ENCODE data around the gene NPIPA7. TPM values are rescaled to one million over a fixed set of nuclear protein-coding genes. Genes with fewer than 3 reads are reported as not detected.
"Not testable (repeated sequence)": the region's sequence is repeated elsewhere in the genome, so short reads cannot be mapped to it uniquely, and the experiment has no call there.

The NPIPA7 gene
- total RNA-seq, 5 donors from 2014 or later (not counting 1 experiment from before 2014, with no cell fraction given) = 1.1 to 7.7 (median 4.4) TPM

- POLR2A ChIA-PET; H3K27ac Mint-ChIP-seq; H3K9me3 ChIP-seq; H3K4me1 ChIP-seq (ENCODE audit: control insufficient read depth in 1 of 2, extremely low read depth in 1 of 2, insufficient read depth in 2 of 2, low read length in 2 of 2); ATAC-seq (replicated peaks in 1 of 4); H3K36me3 Mint-ChIP-seq; H3K36me3 ChIP-seq (ENCODE audit: control insufficient read depth in 2 of 2, extremely low read depth in 1 of 2, insufficient read depth in 1 of 2, low read length in 1 of 2); H3K27me3 Mint-ChIP-seq; H3K27me3 ChIP-seq (replicated peaks in 1 of 2; ENCODE audit: control insufficient read depth in 2 of 2, extremely low read depth in 1 of 2, insufficient read depth in 2 of 2, low read length in 1 of 2); CTCF ChIA-PET; H3K27ac ChIP-seq (ENCODE audit: low read length); H3K4me1 Mint-ChIP-seq; H3K4me3 Mint-ChIP-seq; DNase-seq; H3K4me3 ChIP-seq (ENCODE audit: control insufficient read depth in 1 of 2, extremely low read depth in 1 of 2, low read length in 1 of 2); H3K9me3 Mint-ChIP-seq: not testable (repeated sequence)
- WGBS (ENCODE audit: insufficient coverage) = no CpG with 5 or more reads among the region's 5 CpGs
Observed at GRCh38 chr16:16417071-16417470, 38.1 kb downstream of the NPIPA7 start.

GRCh38 chr16:16417914-16418544 lies 39.1 kb downstream of the NPIPA7 start:
- not testable (repeated sequence) for H3K4me3 Mint-ChIP-seq; ATAC-seq (replicated peaks in 1 of 4)

GRCh38 chr16:16420515-16420914 lies 41.6 kb downstream of the NPIPA7 start:
- H3K4me1 Mint-ChIP-seq; H3K36me3 ChIP-seq (ENCODE audit: control insufficient read depth in 2 of 2, extremely low read depth in 1 of 2, insufficient read depth in 1 of 2, low read length in 1 of 2); DNase-seq; H3K4me3 Mint-ChIP-seq; H3K4me1 ChIP-seq (ENCODE audit: control insufficient read depth in 1 of 2, extremely low read depth in 1 of 2, insufficient read depth in 2 of 2, low read length in 2 of 2); H3K27ac Mint-ChIP-seq; H3K27me3 Mint-ChIP-seq; CTCF ChIA-PET; ATAC-seq (replicated peaks in 1 of 4); H3K27ac ChIP-seq (ENCODE audit: low read length); POLR2A ChIA-PET; H3K4me3 ChIP-seq (ENCODE audit: control insufficient read depth in 1 of 2, extremely low read depth in 1 of 2, low read length in 1 of 2); H3K9me3 Mint-ChIP-seq; H3K36me3 Mint-ChIP-seq; H3K9me3 ChIP-seq; H3K27me3 ChIP-seq (replicated peaks in 1 of 2; ENCODE audit: control insufficient read depth in 2 of 2, extremely low read depth in 1 of 2, insufficient read depth in 2 of 2, low read length in 1 of 2): not testable (repeated sequence)
- WGBS (ENCODE audit: insufficient coverage) = no CpG with 5 or more reads among the region's 1 CpG

More at GRCh38 chr16:16417914-16418544, 39.1 kb downstream of the NPIPA7 start:
- H3K9me3 ChIP-seq; H3K27me3 Mint-ChIP-seq; H3K4me1 Mint-ChIP-seq; H3K4me1 ChIP-seq (ENCODE audit: control insufficient read depth in 1 of 2, extremely low read depth in 1 of 2, insufficient read depth in 2 of 2, low read length in 2 of 2); H3K27me3 ChIP-seq (replicated peaks in 1 of 2; ENCODE audit: control insufficient read depth in 2 of 2, extremely low read depth in 1 of 2, insufficient read depth in 2 of 2, low read length in 1 of 2); H3K27ac Mint-ChIP-seq; H3K27ac ChIP-seq (ENCODE audit: low read length); H3K4me3 ChIP-seq (ENCODE audit: control insufficient read depth in 1 of 2, extremely low read depth in 1 of 2, low read length in 1 of 2); H3K9me3 Mint-ChIP-seq; CTCF ChIA-PET; POLR2A ChIA-PET; H3K36me3 ChIP-seq (ENCODE audit: control insufficient read depth in 2 of 2, extremely low read depth in 1 of 2, insufficient read depth in 1 of 2, low read length in 1 of 2); H3K36me3 Mint-ChIP-seq; DNase-seq: not testable (repeated sequence)
- WGBS (ENCODE audit: insufficient coverage) = no CpG with 5 or more reads among the region's 5 CpGs

- H3K4me1 ChIP-seq (ENCODE audit: control insufficient read depth in 1 of 2, extremely low read depth in 1 of 2, insufficient read depth in 2 of 2, low read length in 2 of 2); H3K27me3 ChIP-seq (replicated peaks in 1 of 2; ENCODE audit: control insufficient read depth in 2 of 2, extremely low read depth in 1 of 2, insufficient read depth in 2 of 2, low read length in 1 of 2); H3K36me3 Mint-ChIP-seq; ATAC-seq (replicated peaks in 1 of 4); CTCF ChIA-PET; H3K4me1 Mint-ChIP-seq; H3K27ac ChIP-seq (ENCODE audit: low read length); H3K27ac Mint-ChIP-seq; DNase-seq; H3K27me3 Mint-ChIP-seq; H3K4me3 ChIP-seq (ENCODE audit: control insufficient read depth in 1 of 2, extremely low read depth in 1 of 2, low read length in 1 of 2); H3K9me3 ChIP-seq; POLR2A ChIA-PET; H3K36me3 ChIP-seq (ENCODE audit: control insufficient read depth in 2 of 2, extremely low read depth in 1 of 2, insufficient read depth in 1 of 2, low read length in 1 of 2); H3K9me3 Mint-ChIP-seq; H3K4me3 Mint-ChIP-seq: not testable (repeated sequence)
- no CpG with 5 or more reads among the region's 2 CpGs for WGBS (ENCODE audit: insufficient coverage)
Observed at GRCh38 chr16:16425146-16425545, 46.2 kb downstream of the NPIPA7 start.

- H3K36me3 ChIP-seq (ENCODE audit: control insufficient read depth in 2 of 2, extremely low read depth in 1 of 2, insufficient read depth in 1 of 2, low read length in 1 of 2); H3K4me1 Mint-ChIP-seq; ATAC-seq (replicated peaks in 1 of 4); H3K27ac Mint-ChIP-seq; CTCF ChIA-PET; H3K4me1 ChIP-seq (ENCODE audit: control insufficient read depth in 1 of 2, extremely low read depth in 1 of 2, insufficient read depth in 2 of 2, low read length in 2 of 2); H3K36me3 Mint-ChIP-seq; H3K27ac ChIP-seq (ENCODE audit: low read length); POLR2A ChIA-PET; DNase-seq; H3K27me3 Mint-ChIP-seq; H3K9me3 Mint-ChIP-seq; H3K27me3 ChIP-seq (replicated peaks in 1 of 2; ENCODE audit: control insufficient read depth in 2 of 2, extremely low read depth in 1 of 2, insufficient read depth in 2 of 2, low read length in 1 of 2); H3K9me3 ChIP-seq; H3K4me3 ChIP-seq (ENCODE audit: control insufficient read depth in 1 of 2, extremely low read depth in 1 of 2, low read length in 1 of 2); H3K4me3 Mint-ChIP-seq: not testable (repeated sequence)
- no CpG with 5 or more reads among the region's 3 CpGs for WGBS (ENCODE audit: insufficient coverage)
Observed at GRCh38 chr16:16431135-16431534, 52.2 kb downstream of the NPIPA7 start.

- H3K9me3 Mint-ChIP-seq; ATAC-seq (replicated peaks in 1 of 4); H3K27ac Mint-ChIP-seq; H3K4me3 ChIP-seq (ENCODE audit: control insufficient read depth in 1 of 2, extremely low read depth in 1 of 2, low read length in 1 of 2); H3K27me3 ChIP-seq (replicated peaks in 1 of 2; ENCODE audit: control insufficient read depth in 2 of 2, extremely low read depth in 1 of 2, insufficient read depth in 2 of 2, low read length in 1 of 2); H3K9me3 ChIP-seq; H3K27ac ChIP-seq (ENCODE audit: low read length); H3K36me3 ChIP-seq (ENCODE audit: control insufficient read depth in 2 of 2, extremely low read depth in 1 of 2, insufficient read depth in 1 of 2, low read length in 1 of 2); POLR2A ChIA-PET; H3K4me3 Mint-ChIP-seq; DNase-seq; H3K36me3 Mint-ChIP-seq; H3K27me3 Mint-ChIP-seq; H3K4me1 Mint-ChIP-seq; CTCF ChIA-PET; H3K4me1 ChIP-seq (ENCODE audit: control insufficient read depth in 1 of 2, extremely low read depth in 1 of 2, insufficient read depth in 2 of 2, low read length in 2 of 2): not testable (repeated sequence)
- no CpG with 5 or more reads among the region's 3 CpGs for WGBS (ENCODE audit: insufficient coverage)
Observed at GRCh38 chr16:16434711-16435110, 55.8 kb downstream of the NPIPA7 start.

- H3K27me3 Mint-ChIP-seq; H3K36me3 ChIP-seq (ENCODE audit: control insufficient read depth in 2 of 2, extremely low read depth in 1 of 2, insufficient read depth in 1 of 2, low read length in 1 of 2); H3K9me3 ChIP-seq; ATAC-seq (replicated peaks in 1 of 4); H3K27ac Mint-ChIP-seq; H3K4me3 ChIP-seq (ENCODE audit: control insufficient read depth in 1 of 2, extremely low read depth in 1 of 2, low read length in 1 of 2); H3K27ac ChIP-seq (ENCODE audit: low read length); H3K9me3 Mint-ChIP-seq; CTCF ChIA-PET; H3K4me1 Mint-ChIP-seq; H3K27me3 ChIP-seq (replicated peaks in 1 of 2; ENCODE audit: control insufficient read depth in 2 of 2, extremely low read depth in 1 of 2, insufficient read depth in 2 of 2, low read length in 1 of 2); POLR2A ChIA-PET; H3K36me3 Mint-ChIP-seq; H3K4me3 Mint-ChIP-seq; DNase-seq; H3K4me1 ChIP-seq (ENCODE audit: control insufficient read depth in 1 of 2, extremely low read depth in 1 of 2, insufficient read depth in 2 of 2, low read length in 2 of 2): not testable (repeated sequence)
- WGBS (ENCODE audit: insufficient coverage) = no CpG with 5 or more reads among the region's 2 CpGs
Observed at GRCh38 chr16:16441401-16441800, 62.5 kb downstream of the NPIPA7 start.

Measured in T-cell (primary cell).